Measurements from ENCODE around the gene OPA3. TPM values are rescaled to one million over a fixed set of nuclear protein-coding genes. Genes with fewer than 3 reads are reported as not detected.

Gene OPA3
- total RNA-seq, 1 experiment from 2014 or later: 16.8 TPM

DNA sequence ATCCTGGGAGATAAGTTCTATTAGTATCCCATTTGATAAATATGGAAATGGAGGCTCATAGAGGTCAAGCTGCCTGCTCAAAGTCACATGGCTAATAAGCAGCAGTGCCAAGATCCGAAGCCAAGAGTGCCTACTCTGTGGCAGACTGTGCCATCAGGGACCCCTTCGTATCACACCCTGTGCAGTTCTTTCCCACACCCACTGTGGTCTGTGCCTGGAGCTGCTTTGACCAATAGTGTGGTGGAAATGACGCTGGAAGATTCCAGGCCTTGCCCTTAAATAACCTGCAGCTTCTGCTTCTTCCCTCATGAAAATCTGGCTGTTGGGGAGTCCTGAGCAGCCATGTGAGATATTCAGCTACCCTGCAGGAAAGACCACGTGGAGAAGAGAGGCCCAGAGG is 10.1 kb downstream of the OPA3 start:
- BruUV-seq (replicated peaks): no TSS peak
- peak overlapping the region; percentile 67 for H3K27ac Mint-ChIP-seq (ENCODE audit: low read depth, unreplicated experiment)
- no peak for TF ChIP-seq CTCF (IDR thresholded peaks at IDR 0.05; ENCODE audit: unreplicated experiment)
- CTCF ChIA-PET: interaction anchor here (0.5 to 1.6 kb wide), 5 partner anchors 50 to 182 kb away, joined by 3 to 5 read pairs (median 4); no protein-coding TSS in a partner anchor
- no peak for DNase-seq (ENCODE audit: unreplicated experiment)
- peaks cover 33% of the 10 kb centered on the region for H3K4me1 Mint-ChIP-seq (ENCODE audit: insufficient read depth, unreplicated experiment)
- H3K9me3 Mint-ChIP-seq (ENCODE audit: unreplicated experiment): no peaks in the 10 kb centered on the region
- peaks cover 7% of the 10 kb centered on the region for H3K36me3 Mint-ChIP-seq (ENCODE audit: insufficient read depth, unreplicated experiment)
- intact Hi-C loops (cut with micrococcal nuclease): no loop called here
- H3K27me3 Mint-ChIP-seq (ENCODE audit: insufficient read depth, unreplicated experiment): no peaks in the 10 kb centered on the region
- no peak overlapping the region for H3K4me3 Mint-ChIP-seq (ENCODE audit: unreplicated experiment)
- POLR2A ChIA-PET: interaction anchor here (0.9 kb wide), 1 partner anchor 39 kb away, joined by 3 read pairs; no protein-coding TSS in a partner anchor

GRCh38 chr19:45571457-45572220 is 13.0 kb downstream of the OPA3 start:
- H3K27me3 Mint-ChIP-seq (ENCODE audit: insufficient read depth, unreplicated experiment): no peaks in the 10 kb centered on the region
- BruUV-seq (replicated peaks): no TSS peak
- H3K4me3 Mint-ChIP-seq (ENCODE audit: unreplicated experiment): no peak overlapping the region
- intact Hi-C loops (cut with micrococcal nuclease): loop anchor here (2.0 kb wide), 1 partner anchor 71 kb away; no protein-coding TSS in a partner anchor
- no peak overlapping the region for H3K27ac Mint-ChIP-seq (ENCODE audit: low read depth, unreplicated experiment)
- H3K9me3 Mint-ChIP-seq (ENCODE audit: unreplicated experiment): no peaks in the 10 kb centered on the region
- peaks cover 29% of the 10 kb centered on the region for H3K4me1 Mint-ChIP-seq (ENCODE audit: insufficient read depth, unreplicated experiment)
- DNase-seq (ENCODE audit: unreplicated experiment): no peak
- ChIA-PET POLR2A (interaction anchor here (0.7 to 1.1 kb wide), 3 partner anchors 12 to 29 kb away, joined by 3 read pairs; no protein-coding TSS in a partner anchor), CTCF (interaction anchor here (0.5 to 2.1 kb wide), 6 partner anchors 11 to 93 kb away, joined by 3 to 14 read pairs (median 3); no protein-coding TSS in a partner anchor)
- TF ChIP-seq CTCF (IDR thresholded peaks at IDR 0.05; ENCODE audit: unreplicated experiment): no peak
- H3K36me3 Mint-ChIP-seq (ENCODE audit: insufficient read depth, unreplicated experiment): no peaks in the 10 kb centered on the region

DNA sequence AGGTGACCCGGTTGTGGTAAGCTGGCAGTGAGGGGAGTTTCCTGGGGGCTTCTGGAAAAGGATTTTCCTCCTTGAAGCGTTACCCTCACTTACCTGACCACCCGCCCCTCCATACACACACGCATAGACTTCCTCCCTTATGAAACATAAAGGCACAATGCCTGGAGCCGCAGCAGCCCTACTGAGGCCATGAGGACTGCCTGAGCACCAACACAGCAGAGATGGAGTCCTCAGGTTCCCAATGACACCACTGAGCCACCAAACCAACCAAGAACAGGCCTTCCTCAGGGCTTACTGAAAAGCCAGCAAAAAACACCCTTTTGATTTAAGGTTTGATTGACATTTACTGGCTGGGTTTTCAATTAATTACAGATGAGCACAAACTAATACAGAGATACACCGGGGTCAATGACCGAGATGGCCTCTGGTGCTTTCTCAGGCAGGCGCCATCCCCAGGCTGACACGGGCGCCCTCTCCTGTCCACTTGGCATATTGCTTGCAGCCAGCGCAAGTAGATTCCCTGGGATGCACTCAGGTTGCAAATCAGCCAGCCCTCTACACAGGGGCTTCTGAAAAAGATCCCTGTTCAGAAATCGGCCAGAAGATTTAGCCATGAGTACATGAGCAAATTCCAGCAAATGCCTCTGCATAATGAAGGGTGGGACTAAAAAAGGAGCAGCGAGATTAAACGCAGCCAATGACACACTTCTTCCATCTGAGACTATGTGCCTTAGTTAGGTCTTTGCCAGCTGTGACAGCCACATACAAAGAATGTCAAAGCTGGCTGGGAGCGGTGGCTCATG is 14.8 kb downstream of the OPA3 start:
- BruUV-seq (replicated peaks): no TSS peak
- H3K4me3 Mint-ChIP-seq (ENCODE audit: unreplicated experiment): no peak overlapping the region
- ChIA-PET CTCF (interaction anchor here (0.5 to 2.1 kb wide), 12 partner anchors 10 to 78 kb away, joined by 3 to 14 read pairs (median 4); partner anchors contain the start of gene VASP), POLR2A (interaction anchor here (0.7 to 2.2 kb wide), 4 partner anchors 8 to 26 kb away, joined by 3 to 11 read pairs (median 6); no protein-coding TSS in a partner anchor)
- no peaks in the 10 kb centered on the region for H3K27me3 Mint-ChIP-seq (ENCODE audit: insufficient read depth, unreplicated experiment)
- H3K36me3 Mint-ChIP-seq (ENCODE audit: insufficient read depth, unreplicated experiment): no peaks in the 10 kb centered on the region
- peak overlapping the region; percentile 75 for H3K27ac Mint-ChIP-seq (ENCODE audit: low read depth, unreplicated experiment)
- peak; percentile 63 for DNase-seq (ENCODE audit: unreplicated experiment)
- H3K4me1 Mint-ChIP-seq (ENCODE audit: insufficient read depth, unreplicated experiment): peaks cover 25% of the 10 kb centered on the region
- peak; percentile 77 for TF ChIP-seq CTCF (IDR thresholded peaks at IDR 0.05; ENCODE audit: unreplicated experiment)
- H3K9me3 Mint-ChIP-seq (ENCODE audit: unreplicated experiment): no peaks in the 10 kb centered on the region
- intact Hi-C loops (cut with micrococcal nuclease): loop anchor here (1.0 to 5.0 kb wide), 4 partner anchors 47 to 77 kb away; partner anchors contain the start of gene VASP
